GM19099 (cell line): ENCODE data around the gene TACC2.

Experiments
- POLR2A ChIP-seq: IDR thresholded peaks from 3 replicates; pipeline ENCODE4 v1.6.1; 2011; ENCODE audit warnings: low read depth; ENCODE audit not compliant: insufficient read length; ENCODE audit errors: extremely low read depth

Gene TACC2

GRCh38 chr10:122181876-122182275 lies 192.9 kb downstream of the TACC2 start:
- TF ChIP-seq POLR2A = no peak

DNA sequence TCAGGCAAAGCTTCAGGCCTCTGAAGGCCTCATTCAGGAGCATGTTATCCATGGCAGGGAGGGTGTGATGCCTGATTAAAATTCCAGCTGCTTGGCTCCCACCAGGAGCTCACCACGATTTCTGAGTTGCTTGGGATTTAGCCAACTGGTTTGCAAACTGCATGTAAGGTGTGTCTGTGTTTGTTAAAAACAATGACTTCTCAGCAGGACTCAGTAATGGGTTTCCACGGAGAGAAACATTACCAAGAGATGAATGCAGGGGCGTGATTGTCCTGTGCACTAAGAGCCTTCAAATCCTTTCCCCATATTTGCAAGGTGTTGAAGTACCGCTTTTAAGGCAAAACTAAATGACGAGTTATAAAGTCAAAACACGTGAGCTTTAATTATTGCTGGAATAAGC lies 193.3 kb downstream of the TACC2 start:
- TF ChIP-seq POLR2A = no peak

- no peak for TF ChIP-seq POLR2A
Measured at GRCh38 chr10:122184254-122184653, 195.3 kb downstream of the TACC2 start.

- TF ChIP-seq POLR2A = no peak
Measured at GRCh38 chr10:122185643-122186042, 196.7 kb downstream of the TACC2 start.

DNA sequence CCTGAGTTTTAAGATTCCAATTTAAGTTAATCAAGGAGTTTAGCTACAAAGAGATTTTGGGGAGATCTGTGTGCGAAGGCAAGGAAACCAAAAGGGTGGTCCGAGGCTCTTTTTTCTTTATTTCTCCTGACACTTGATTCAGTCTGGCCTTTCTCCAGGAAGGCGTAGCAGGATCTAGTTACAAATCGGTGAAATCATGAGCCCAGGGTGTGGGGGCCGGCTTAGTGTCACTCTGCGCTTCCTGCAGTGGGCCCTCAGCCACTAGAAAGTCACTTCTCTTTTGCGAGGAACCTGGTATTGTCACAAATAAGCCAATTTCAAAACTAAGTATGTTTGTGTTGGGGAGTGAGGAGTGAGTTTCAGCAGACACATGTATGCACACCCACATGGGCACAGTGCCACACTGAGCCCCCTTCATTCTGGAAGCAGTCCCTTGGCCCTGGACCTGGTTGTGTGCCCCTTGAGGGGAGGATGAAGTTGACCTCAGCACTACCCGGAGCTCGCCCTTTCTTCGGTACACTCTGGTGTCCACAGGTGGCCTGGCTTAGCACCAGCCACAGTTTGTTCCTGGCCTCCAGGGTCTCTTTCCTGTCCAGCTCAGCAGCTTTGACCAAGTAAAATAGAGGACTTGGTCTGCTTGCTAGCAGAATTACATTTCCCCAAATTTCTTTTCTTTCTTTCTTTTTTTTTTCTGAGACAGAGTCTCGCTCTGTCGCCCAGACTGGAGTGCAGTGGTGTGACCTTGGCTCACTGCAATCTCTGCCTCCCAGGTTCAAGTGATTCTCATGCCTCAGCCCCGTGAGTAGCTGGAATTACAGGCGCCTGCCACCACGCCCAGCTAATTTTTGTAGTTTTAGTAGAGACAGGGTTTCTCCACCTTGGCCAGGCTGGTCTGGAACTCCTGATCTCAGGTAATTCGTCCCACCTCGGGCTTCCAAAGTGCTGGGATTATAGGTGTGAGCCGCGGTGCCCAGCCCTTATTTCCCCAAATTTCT lies 198.2 kb downstream of the TACC2 start:
- no peak for TF ChIP-seq POLR2A

DNA sequence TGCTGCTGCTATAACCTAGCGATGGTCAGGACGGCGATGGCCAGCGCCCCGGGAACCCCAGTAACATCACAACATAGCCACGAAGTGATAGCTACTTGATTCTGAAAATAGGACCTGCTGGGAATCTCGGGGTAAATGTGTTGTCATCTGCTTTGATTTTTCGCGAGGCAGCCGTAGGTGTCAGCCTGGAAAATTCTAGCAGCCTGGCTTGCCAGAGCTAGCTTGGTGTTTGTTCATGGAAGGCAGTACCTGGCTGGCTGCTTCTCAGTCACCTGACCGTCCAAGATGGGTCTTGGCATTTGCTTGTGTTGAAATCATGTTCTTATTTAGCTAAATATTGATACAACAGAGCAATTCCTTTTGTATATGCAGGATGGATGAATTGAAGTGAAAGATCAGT lies 199.7 kb downstream of the TACC2 start:
- TF ChIP-seq POLR2A = no peak

GRCh38 chr10:122189185-122189584 lies 200.2 kb downstream of the TACC2 start:
- TF ChIP-seq POLR2A = no peak

DNA sequence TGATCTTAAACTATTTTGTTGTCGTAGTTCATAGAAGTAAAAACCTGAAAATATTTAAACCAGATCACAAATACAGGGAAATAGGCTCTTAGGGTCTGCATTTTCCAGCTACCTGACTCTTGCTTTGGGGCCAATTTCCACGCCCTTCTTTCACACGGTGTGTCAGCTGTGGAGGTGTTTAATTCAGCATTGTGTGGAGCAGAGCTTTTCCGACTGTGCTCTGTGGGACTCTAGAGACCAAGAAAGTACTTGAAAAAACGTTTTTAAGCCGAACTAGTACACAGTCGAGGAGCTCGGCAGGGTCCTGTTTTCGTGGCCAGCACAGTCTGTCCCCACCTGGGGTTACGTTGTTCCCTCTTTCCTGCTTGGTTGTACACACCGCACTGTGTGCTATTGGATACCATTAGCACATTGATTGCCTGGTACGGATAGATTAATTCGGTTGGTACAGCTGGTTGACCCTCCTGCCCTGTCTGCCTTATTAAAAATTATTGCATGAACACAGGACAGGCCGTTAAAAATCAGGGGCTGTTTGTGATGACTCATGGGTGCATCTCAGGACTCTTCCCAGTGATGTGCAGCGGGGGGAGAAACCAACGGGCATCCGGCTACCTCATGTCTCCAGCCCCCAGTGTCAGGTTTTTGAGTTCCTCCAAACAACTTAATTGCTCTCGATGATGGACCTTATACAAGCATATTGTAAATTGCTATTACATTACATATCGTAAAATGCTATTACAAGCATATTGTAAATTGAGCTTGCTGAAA lies 201.4 kb downstream of the TACC2 start:
- no peak for TF ChIP-seq POLR2A

DNA sequence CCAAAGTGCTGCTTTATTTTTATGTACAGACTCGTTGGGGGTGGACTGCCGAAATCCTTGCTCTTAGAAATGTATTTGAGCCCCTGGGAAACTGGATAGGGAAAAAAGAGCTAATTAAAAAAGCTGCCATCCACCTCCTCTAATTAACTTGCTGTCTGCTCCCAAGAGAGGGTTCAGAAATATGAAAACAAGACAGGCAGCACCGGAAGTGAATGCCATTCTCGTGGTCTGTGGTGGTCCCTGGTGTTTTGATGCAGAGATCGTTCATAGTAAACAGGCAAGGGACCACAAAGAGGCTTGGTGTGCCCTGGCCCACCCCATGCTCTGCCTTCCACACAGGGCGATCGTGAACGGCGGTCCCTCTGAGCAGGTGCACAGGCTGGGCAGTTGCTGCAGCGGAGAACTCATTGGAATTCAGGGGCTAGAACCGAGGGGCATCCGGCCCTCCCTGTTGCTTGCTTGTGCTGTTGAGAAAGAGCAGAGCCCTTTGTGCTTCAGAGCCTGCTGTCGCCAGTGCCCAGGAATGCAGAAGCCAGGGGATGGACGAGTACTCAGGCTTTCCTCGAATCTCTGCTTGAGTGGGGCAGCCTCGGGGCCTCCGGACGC lies 203.1 kb downstream of the TACC2 start:
- TF ChIP-seq POLR2A = no peak

DNA sequence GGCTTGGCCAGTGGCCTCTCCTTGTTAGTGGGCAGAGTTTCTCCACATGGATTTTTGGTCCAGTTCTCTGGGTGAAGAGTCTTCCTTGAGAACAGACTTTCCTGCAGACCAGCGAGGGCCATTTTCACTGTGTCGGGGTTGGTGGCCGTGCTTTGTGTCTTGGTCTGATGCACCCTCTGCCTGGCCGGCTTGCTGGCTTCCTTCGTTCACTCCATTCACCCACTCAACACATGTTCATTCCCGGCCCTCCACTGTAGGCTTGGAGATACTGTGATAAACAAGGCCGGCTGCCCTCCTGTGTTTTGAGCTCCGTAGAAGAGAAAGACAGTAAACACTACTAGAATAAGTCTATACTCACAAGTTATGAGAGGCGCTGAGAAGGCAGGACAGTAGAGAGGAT lies 205.3 kb downstream of the TACC2 start:
- TF ChIP-seq POLR2A = no peak

DNA sequence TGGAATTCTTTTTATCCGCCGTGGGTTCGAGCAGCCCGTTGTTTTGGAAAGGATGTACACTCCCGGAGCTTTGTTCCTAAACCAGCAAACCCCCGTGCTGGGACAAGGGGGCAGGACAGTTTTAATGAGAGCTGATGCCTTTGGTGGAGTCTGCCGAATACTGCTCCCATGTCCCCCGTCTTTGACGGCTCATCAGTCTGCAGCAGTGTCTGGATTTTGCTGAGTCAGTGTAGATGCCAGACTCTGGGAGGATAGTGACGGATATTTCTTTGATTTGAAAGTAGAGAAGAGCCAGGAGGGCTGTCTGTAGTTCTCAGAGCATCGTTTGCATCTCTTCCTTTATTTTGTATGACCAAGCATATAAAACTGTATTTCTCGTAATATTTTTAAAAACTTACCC lies 207.3 kb downstream of the TACC2 start:
- TF ChIP-seq POLR2A = no peak

DNA sequence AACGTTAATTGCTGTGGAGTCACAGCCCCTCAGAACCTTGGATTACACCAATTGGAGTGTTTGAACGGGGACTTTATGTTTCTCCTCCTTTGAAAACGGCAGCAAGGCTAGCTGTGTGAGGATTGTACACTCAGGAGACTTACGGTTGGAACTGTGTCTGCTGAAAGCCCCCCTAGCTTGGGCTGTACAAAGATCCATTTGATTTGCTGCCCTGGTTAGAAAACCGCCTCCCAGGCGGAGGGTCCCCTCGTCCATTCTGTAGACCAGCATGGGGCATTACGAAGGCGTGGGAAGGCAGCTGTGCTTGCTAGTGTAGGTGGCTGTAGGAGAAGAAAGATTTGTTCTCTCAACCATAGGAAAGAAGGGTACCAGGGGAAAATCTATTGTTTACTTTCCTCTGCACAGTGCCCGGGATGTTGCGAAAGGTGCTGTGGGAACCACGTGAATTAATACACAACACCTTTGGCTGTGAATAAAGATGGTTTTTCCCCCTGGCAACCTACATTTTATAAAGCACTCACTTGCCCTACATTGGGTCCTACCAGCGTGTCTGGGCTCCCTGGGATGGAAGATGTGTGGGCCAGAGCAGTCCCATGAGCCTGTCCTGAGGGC lies 208.8 kb downstream of the TACC2 start:
- TF ChIP-seq POLR2A = no peak

DNA sequence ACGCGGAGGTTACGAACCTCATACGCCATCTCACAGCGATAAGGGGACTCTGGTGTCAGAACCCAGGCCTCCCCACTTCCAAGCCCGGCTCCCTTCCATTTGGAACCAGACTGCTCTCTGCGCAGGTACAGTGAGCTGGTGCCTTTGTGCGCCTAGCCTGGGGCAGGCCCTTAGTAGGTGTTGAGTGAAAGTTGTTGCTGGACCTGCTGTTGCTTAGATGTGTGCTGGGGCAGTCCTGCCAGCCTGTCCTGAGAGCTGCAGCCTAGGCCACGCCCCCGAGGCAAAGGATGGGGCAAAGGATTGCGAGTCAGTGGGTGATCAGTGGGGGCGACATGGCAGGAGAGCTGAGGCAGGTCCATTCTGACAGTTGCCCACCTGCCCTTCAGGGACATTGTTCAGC lies 209.7 kb downstream of the TACC2 start:
- TF ChIP-seq POLR2A = no peak

- TF ChIP-seq POLR2A = no peak
Measured at GRCh38 chr10:122199070-122199469, 210.1 kb downstream of the TACC2 start.

- TF ChIP-seq POLR2A = no peak
Measured at GRCh38 chr10:122199689-122200088, 210.7 kb downstream of the TACC2 start.

- no peak for TF ChIP-seq POLR2A
Measured at GRCh38 chr10:122201401-122201800, 212.4 kb downstream of the TACC2 start.
